Astrocyte of the spinal cord (primary cell): ENCODE results near the gene CSF3.
A peak's percentile ranks its signal among the peaks of the same experiment; 100 is the strongest.

Source experiments
- DNase-seq: peaks from one replicate; pipeline ENCODE4 v3.0.0; 2011; ENCODE audit warnings: low read depth, low spot score
- H3K4me3 ChIP-seq: 2 replicates; pipeline ENCODE4 v1.5.1; 2011; ENCODE audit warnings: low read depth, mild to moderate bottlenecking, low read length, moderate library complexity
- CTCF ChIP-seq: IDR thresholded peaks from 2 replicates; pipeline ENCODE4 v1.5.1; 2012; ENCODE audit warnings: low read depth, mild to moderate bottlenecking, low read length, inconsistent platforms
- in situ Hi-C: cut with HindIII; loops from 2 replicates; pipeline ENCODE4 v1.10.0; 2017; ENCODE audit warnings: low sequenced_read_pairs

The CSF3 gene

DNA sequence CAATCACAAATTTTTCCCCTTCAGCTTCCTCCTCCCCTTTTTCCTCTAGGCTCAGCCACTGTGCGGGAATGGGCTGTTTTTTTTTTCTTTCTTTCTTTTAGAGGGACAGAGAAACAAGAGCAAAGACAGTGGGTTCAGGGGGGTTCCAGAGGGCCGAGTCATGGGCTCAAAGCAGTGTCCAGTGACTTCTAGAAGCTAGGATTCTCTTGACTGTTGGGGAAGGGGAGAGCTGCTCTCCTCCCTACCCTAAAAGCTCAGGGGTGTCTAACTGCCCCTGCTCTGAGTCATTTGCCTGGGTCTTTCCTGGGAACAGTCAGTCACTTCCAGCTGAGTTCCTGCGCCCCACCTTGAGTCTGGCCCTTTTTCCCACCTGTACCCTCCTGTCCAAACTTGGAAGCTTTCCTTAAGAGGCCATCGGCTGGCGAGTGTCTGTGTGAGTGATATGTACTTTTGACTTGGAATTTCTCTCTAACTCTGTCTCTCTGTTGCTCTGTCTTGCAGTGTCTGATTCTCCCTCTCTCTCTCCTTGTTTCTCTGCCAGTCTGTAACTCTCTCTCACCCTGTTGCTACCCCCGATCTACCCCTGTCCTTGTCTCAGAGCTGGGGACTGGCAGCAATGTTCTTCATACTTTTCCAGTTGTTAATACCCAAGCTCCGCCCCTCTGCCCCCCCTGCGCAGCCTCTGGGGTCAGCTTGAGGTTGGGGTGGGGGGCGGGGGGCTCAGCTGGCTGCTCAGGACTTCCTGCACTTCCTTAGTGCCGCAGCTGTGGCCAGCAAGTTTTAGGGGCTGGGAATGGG, 49.9 kb downstream of the CSF3 start:
- peak overlapping the region; percentile 20 for H3K4me3 ChIP-seq
- no peak for TF ChIP-seq CTCF
- DNase-seq = peak; percentile 58
- in situ Hi-C loops = loop anchor here (25.0 kb wide), 1 partner anchor 122 kb away; the partner anchor contains the start of gene RAPGEFL1

DNA sequence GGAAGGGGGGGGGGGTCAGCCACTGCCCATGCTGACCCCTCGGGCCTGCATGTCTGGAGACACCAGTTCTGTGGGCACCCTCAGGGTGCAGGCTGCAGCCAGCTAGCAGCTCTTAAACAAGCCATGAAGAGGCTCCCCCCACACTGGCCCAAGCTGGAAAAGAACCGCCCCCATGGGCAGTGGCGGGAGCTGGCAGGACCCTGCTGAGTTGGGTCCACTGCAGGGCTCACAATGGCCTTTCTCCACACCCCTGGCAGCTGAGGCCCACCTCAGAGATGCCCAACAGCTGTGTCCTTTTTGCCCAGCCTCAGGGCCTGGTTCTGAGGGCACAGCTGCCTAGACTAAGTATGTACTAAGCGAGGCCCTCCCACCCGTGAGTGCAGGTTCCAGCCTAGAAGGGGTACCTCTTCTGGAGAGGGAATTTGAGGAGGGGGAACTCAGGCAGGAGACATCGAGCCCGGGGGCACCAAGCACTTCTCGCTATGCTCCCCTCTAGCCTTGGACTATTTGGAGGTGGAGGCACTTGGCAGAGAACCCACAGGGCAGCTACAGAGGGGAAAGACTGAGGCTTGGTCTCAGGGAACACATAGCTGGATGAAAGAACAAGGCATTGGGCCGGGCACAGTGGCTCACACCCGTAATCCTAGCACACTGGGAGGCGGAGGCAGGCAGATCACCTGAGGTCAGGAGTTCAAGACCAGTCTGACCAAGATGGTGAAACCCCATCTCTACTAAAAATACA, 50.7 kb downstream of the CSF3 start:
- no peak overlapping the region for H3K4me3 ChIP-seq
- TF ChIP-seq CTCF = no peak
- in situ Hi-C loops = loop anchor here (25.0 kb wide), 1 partner anchor 121 kb away; the partner anchor contains the start of gene RAPGEFL1
- no peak for DNase-seq
